Medulla oblongata (tissue), 1 donor: ENCODE data around the gene LMO3.

Source experiments
- DNase-seq: peaks from one replicate; pipeline ENCODE4 v3.0.0-alpha.2; 2015; ENCODE audit errors: extremely low spot score

Gene LMO3

GRCh38 chr12:16606117-16606200 lies at the start of gene LMO3:
LMO3 (minus strand) TSS chr12:16606162; CDS start chr12:16600860, 5,302 bp downstream.
- DNase-seq = no peak

DNA sequence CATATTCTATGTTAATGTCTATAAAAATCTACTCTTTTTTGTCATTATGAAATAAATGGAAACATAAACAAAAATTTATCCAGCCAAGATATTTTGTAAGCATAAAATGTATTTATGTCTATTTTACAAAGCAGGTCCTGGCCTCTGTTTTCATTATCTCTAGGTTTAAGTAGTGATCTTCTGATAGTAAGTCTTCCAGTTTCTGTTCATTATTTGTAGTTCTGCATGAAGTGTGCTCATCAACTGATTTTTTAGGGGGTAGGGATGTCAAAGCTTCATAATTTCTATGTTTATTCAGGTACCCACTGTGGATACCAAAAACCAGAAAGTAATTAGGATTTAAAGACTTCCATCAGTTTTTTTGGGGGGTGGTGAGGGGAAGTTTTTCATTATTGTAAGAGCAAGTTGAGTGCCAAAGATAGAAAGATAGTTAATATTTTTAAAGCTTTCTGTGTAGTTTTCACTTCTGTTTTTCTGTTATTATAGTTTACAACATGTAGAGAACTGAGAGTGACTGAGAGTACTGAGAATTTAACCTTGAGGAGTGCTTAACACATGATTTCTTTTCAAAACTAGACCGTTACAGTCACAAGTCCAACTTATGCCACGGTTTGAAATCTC lies 30.6 kb upstream of the LMO3 start:
- no peak for DNase-seq

DNA sequence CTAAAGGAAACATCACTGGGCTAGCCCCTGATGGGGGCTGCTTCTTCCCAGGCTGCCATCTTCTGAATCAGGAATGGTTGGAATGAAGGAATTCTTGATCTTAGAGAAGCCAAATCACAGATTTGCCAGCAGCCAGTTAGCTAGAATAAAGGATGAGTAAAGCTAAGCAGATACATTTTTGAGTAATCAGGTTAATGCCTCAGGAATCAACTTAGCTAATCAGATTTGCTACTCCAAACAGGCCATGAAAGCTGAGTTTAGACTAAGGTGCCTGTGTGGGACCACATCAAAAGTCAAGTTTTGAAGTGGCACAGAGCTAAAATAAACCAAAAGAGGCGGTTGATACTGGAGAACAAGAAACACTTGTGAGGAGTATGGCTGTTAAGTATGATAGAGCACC lies 28.8 kb upstream of the LMO3 start:
- no peak for DNase-seq

- no peak for DNase-seq
Measured at GRCh38 chr12:16626991-16627390, 21.0 kb upstream of the LMO3 start.

- DNase-seq = peak; percentile 5
Measured at GRCh38 chr12:16622338-16622737, 16.4 kb upstream of the LMO3 start.

GRCh38 chr12:16619537-16619936 lies 13.6 kb upstream of the LMO3 start:
- no peak for DNase-seq

GRCh38 chr12:16618256-16618655 lies 12.3 kb upstream of the LMO3 start:
- DNase-seq = no peak

- no peak for DNase-seq
Measured at GRCh38 chr12:16613199-16613598, 7.2 kb upstream of the LMO3 start.

DNA sequence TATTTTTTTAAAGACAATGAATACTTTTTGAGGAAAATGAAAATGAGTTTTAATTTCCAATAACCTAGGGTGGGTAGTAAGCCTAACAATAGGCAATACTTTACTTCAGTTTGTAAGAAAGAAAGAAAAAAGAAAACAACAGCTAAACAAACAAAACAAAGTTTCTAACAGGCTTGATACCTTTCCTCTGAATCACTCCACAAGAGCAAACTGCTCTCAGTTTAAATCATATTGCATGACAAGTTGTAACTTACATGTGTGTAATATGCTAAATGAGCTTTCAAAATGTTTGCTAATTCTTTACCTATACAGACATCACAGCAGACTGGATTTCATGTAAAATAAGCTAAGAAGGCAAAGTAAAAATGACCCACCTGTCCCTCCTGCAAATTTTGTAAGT lies 6.7 kb upstream of the LMO3 start:
- DNase-seq = no peak

- no peak for DNase-seq
Measured at GRCh38 chr12:16611146-16611545, 5.2 kb upstream of the LMO3 start.

GRCh38 chr12:16610743-16611142 lies 4.8 kb upstream of the LMO3 start:
- no peak for DNase-seq

DNA sequence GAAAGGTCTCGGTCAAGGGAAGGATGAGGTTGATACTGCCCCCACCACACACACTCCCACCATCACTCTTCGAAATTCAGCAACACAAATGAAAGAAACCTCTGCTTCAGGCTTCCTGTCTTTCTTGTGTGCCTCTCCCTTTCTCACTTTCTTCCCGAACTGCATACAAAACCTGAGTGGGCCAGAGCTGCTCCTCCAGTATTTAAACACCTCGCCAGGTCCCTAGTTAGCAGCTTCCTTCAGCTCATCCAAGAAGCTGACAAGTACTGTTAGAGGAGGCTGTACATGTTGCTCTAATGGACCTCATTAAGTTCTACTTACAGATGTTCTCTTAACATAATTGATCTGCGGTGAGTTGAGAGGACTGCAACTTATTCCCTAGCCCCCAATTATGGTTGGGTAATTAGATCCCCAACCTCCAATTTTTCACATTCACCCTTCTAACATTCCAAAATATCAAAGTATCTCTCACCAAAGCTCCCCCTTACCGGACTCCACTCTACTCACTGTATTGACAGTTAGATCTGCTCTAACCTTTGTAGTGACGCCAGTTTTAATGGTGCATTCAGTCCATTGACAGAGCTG lies 4.1 kb upstream of the LMO3 start:
- no peak for DNase-seq

DNA sequence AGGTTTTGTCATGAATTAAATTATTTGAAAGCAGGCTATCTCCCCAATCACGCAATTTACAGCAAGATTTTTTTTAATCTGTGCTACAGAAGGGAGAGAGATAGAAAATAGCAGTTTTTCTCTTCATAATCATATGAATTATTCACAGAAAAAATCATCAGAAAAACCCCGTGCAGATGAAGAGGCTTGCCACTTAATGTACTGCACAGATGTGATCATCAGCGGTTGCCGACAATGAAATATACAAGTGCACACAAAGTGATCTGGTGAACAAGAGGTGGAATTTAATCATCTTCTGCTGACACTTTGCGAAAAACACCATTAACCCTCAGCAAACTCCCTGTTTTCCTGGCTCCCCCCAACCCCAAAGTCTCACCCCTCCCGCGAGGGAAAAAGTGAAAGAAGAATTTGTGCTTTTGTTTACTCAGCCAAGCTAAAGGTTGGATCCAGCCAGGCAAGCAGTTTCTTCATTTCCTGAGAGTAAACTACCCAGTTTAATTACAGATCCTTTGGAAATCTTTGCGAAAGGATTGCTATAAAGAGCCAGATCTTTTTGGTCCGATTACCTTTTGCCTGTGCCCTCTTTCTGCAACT lies 3.1 kb upstream of the LMO3 start:
- DNase-seq = no peak

DNA sequence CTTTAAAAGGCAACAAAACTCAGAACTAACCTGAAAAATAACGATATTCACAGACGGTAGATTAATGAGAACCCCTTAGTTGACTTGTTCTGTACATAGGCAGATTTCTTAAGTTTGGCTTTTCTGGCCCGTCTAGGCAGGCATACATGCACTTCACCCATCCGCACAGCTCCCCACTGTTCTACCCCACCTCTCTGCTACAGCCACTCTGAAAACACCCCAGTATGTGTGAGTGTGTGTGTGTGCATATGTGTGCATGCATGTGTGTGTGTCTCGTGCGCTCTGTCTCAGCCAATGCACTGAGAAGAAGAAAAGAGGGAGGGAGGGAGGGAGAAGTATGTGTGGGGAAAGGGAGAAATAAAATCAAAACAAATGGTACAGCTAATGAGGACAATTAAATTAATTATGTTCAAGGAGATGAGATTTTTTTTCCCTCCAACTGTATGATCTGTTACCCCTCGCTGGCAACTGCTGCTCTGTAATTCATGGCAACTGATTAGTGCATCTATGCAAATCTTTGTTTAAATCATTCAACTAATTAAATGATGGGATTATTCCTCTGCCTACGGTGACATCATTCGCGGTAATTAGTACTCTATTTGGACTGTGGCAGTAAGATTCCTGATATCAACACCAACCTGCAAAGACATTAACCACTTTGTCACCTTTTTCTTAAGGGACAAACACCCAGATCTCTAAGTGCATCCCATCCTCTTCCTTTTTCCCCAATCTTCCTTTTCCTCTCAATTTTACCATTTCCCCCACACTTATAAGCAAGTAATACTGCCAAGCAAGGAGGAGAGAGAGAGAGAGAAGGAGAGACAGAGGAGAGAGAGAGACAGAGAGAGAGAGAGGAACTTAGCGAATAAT lies 2.2 kb upstream of the LMO3 start:
- DNase-seq = no peak

DNA sequence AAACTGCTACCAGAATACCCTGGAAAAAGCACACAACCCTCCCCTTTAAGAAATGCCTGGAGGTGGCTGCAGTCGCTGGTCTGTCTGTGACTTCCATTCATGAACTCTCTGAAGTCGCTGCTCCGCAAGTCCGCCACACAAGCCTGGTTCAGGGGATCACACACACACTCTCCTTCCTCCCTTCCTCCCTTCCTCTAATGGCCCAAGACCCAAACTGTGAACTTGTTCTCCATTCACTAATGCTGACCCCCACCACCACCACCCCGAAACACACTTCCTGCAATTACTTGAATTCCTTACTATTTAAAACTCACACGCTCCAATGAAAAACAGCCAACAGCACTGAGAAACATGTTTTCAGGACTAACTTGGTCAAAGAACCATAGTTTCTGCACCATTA lies 1.0 kb upstream of the LMO3 start:
- DNase-seq = no peak

GRCh38 chr12:16606201-16606849 lies 363 bp upstream of the LMO3 start:
- DNase-seq = peak; percentile 75

GRCh38 chr12:16605642-16606116 lies 283 bp downstream of the LMO3 start:
- DNase-seq = no peak

GRCh38 chr12:16604596-16605252 lies 1.2 kb downstream of the LMO3 start:
- DNase-seq = no peak

DNA sequence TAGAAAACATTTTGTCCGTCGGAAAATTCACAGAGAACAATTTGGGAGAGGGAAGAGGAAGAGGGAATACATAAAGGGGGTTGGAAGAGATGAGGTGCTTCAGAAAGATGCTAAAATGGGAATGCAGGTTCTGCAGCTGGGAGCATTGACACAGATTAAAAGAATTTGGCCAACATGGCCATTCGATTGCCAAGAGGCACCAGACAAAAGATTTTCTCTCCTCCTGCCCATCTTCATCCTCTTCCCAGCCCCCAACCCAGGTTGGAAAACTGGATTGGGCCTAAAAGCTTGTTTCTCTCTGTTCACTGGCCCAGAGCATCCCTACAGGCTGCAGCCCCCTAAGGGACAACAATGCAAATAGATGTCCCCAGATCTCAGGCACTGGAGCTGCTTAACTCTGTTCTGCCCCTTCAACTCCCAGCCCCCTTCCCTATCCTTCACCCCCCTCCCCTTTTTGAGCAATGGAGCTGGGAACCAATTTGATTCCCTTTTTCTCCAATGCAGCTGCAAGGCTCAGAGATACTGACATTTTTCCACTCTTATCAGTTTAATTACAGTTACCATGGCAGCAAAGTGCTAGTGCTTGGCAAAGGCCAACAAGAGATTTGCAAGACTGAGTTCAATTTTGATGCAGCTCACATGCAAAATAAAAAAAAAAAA lies 1.9 kb downstream of the LMO3 start:
- no peak for DNase-seq

- no peak for DNase-seq
Measured at GRCh38 chr12:16603260-16603915, 2.6 kb downstream of the LMO3 start.

DNA sequence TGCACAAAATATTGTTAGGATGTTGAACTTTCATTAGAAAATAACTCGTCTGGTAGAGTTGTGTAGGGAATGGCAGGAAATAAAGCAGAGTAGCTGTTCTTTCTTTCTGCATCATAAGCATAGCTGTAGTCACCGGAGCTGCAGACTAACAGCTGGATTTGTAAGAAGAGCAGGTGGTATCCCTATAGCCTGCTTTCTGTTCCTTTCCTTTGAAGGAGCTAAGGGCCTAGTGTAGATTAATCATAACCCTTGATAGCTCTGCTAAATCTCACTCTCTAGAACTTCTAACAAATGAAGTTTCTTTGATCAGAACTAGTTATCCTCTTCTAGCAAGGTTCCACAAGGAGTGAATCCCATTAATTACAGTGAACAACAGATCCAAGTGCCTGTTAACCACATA lies 3.5 kb downstream of the LMO3 start:
- DNase-seq = no peak
